Posterior cingulate gyrus (tissue), 11 donors: ENCODE data around the gene SLC25A1.
A peak's percentile ranks its signal among the peaks of the same experiment; 100 is the strongest.

Experiments used
- DNase-seq, 10 donors: peaks; one replicate each; pipeline versions ENCODE4 v3.0.0 to v3.0.0-alpha.2; 2020 to 2021; ENCODE audit warnings: mixed read lengths in 3 of 10
- intact Hi-C: fragments of 100-400 bp; cut with DNase I; formaldehyde crosslinking; loops from one replicate; pipeline ENCODE4 v1.15.1; 2023

SLC25A1 gene

DNA sequence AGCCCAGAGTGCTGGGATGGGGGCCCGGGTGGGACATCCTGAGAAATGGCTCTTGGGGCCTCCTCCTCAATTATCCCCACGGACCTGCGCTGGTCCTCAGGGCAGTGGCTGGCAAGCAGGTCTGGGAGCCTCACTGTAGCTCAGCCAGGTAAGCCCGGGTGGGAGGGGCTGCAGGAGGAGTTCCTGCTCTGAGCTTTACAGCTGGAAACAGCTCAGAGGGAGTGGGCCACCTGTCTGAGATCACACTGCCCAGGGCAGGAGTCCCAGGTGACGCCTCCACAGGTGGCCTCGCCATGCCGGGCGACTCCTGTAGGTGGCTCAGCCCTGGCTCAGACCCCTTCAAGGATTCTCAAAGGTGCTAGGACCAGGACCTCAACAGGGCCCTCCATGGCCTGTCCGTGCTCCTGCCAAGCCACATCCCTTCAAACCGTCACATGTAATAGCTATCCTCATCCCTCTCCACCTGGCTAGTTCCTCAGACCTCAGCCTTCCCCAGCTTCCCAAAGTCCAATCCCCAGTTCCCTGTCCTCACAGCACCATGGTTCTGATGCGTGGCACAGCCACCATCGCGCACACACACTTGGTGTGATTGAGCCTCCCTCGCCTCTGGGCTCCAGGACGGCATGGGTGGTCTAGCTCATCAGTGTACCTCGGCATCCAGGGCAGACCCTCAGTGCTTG, 51.1 kb downstream of the SLC25A1 start:
- intact Hi-C loops = no loop called here
- DNase-seq = peak in 2 of 10 donors; percentile 44 to 61

DNA sequence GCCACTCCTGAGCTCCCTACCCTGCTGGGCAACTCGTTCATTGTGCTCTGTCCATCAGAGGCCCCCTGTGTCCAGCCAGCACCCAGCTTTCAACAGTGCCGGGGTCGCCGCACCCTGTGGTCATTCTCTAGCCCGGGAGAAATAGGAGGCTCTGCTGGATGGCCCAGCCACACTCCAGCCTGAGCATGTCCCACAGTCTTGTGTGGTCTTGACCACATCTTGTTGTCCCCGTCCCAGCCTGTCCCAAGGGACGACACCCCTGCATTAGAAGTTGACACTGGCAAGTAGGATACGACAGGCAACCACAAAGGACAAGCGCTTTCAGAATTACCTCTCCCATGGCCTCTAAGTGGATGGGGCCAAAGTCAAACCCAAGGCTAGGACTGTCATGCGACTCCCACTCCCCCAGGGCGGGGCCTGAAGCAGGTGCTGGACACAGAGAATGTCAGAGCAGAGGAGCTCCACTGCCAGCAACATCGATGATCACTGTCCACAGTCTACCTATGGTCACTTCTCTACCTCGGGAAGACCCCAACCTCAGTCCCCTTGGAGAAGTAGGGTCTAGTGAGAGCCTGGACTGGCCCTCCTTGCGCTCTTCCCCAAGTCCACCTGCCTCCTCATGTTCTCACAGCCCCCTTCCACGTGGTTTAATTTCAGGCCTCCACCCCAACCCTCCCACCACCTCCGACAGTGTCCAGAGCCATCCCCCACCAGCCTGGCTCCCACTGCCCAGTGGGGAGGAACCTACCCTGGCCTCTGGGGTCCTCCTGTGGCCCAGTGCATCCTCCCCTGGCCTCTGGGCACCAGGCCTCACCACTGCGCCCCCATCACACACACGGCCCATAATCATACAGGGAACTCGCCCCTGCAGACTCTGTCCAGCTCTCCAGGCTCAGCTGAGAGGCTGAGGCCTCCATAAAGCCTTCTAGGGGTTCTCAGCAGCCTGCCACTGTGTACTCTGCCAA, 51.9 kb downstream of the SLC25A1 start:
- peak in 2 of 10 donors; percentile 48 to 65 for DNase-seq
- intact Hi-C loops = no loop called here
